Skeletal muscle tissue (tissue), 4 donors: Measurements from ENCODE around the gene ARF3. TPM values are rescaled to one million over a fixed set of nuclear protein-coding genes. Genes with fewer than 3 reads are reported as not detected.

Experiments
- H3K27ac ChIP-seq: one replicate; pipeline ENCODE4 v1.7.0; 2013; ENCODE audit warnings: mild to moderate bottlenecking, low read depth, low read length, inconsistent platforms
- H3K27me3 ChIP-seq, 3 donors: one replicate each; pipeline ENCODE4 v1.7.0; 2013; ENCODE audit warnings: low read length in 3 of 3; ENCODE audit not compliant: control insufficient read depth in 3 of 3, insufficient read depth in 3 of 3
- H3K36me3 ChIP-seq, 3 donors: one replicate each; pipeline ENCODE4 v1.7.0; 2013; ENCODE audit warnings: low read length in 3 of 3; ENCODE audit not compliant: control insufficient read depth in 3 of 3, insufficient read depth in 3 of 3
- H3K4me1 ChIP-seq, 3 donors: one replicate each; pipeline ENCODE4 v1.7.0; 2013; ENCODE audit warnings: low read length in 3 of 3, mild to moderate bottlenecking in 3 of 3; ENCODE audit not compliant: control insufficient read depth in 3 of 3, insufficient read depth in 3 of 3
- H3K4me3 ChIP-seq, 3 donors: one replicate each; pipeline ENCODE4 v1.7.0; 2013; ENCODE audit warnings: low read length in 3 of 3
- H3K9ac ChIP-seq, 3 donors: one replicate each; pipeline ENCODE4 v1.7.0; 2013; ENCODE audit warnings: low read length in 3 of 3, mild to moderate bottlenecking in 3 of 3, moderate library complexity in 2 of 3, low read depth in 1 of 3
- H3K9me3 ChIP-seq, 3 donors: one replicate each; pipeline ENCODE4 v1.7.0; 2013; ENCODE audit warnings: low read length in 3 of 3; ENCODE audit not compliant: control insufficient read depth in 3 of 3
- total RNA-seq: library from RNA; depleted of rRNA; stranded (reverse); fragments of >200 nt; gene quantifications from one replicate; pipeline ENCODE4 v1.2.3, GENCODE V29; 2014
- donor health status: Osteomylitis.

Gene ARF3
- total RNA-seq, result 19.8 TPM

GRCh38 chr12:48957141-48958048, at the start of gene ARF3:
Gene ARF3 (minus strand): TSS chr12:48957487. CDS start chr12:48941095, 16,392 bp downstream.
- H3K36me3 ChIP-seq, result peaks cover 0 to 4% (median 3%) of the 10 kb centered on the region in 3 donors
- peaks cover 15 to 27% (median 15%) of the 10 kb centered on the region in 3 donors for H3K4me1 ChIP-seq
- H3K4me3 ChIP-seq, result peak within 1 kb of the TSS; percentile 88 to 94 (median 91)
- peaks cover 0 to 7% (median 6%) of the 10 kb centered on the region in 3 donors for H3K27me3 ChIP-seq
- no peaks in the 10 kb centered on the region for H3K9me3 ChIP-seq
- H3K9ac ChIP-seq, result peak within 1 kb of the TSS; percentile 79 to 90 (median 90)
- H3K27ac ChIP-seq, result peak within 1 kb of the TSS; percentile 83

GRCh38 chr12:49000346-49000745, 43.1 kb upstream of the ARF3 start:
- Histone ChIP-seq H3K9me3 (no peaks in the 10 kb centered on the region), H3K4me1 (peaks cover 27 to 46% (median 42%) of the 10 kb centered on the region in 3 donors), H3K4me3 (peak overlapping the region; percentile 29 to 62 (median 59)), H3K9ac (peak overlapping the region; percentile 40 to 81 (median 64)), H3K27me3 (peaks cover 8 to 31% (median 14%) of the 10 kb centered on the region in 3 donors), H3K36me3 (peaks cover 38 to 44% (median 39%) of the 10 kb centered on the region in 3 donors), H3K27ac (no peak overlapping the region)

DNA sequence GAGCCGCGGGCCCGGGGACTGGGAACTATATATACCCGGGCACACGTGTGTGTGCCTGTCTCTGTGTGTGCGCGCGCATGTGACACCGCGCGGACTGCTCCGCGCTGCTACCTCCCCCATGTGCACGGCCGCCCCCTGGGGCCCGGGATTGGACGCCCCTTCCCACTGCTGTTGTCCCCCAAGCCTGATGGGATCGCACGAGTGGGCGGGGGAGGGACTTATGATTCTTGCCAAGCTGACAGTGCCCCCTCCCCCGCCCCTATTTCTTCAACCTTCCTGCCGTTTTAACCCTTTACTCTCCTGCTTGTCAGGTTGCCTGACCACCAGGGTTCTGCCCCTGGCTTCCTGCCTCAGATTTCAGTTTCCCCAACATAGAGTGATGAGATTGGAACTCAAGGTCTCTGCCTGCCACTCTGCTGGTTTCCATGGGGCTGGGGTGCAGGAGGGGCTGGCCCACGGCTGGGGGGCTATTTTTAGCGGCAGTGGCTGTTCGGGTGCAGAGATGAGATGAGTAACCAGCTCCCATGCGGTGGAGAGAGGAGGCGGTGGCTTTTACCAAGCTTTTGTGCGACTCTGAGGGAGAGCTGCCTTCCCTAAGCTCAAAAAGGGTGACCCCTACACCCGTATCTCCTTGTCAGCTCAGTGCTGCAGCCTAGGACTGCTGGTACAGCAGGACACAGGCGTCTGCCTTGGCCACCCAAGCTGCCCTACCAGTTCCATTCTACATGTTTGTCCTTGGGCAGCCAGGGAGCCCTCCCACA, 42.3 kb upstream of the ARF3 start, which contains the start of gene DDN:
TSS of gene DDN (minus strand) at position 5 of the 761 bp plus-strand sequence. CDS start 88 bp downstream, outside the sequence.
- peak within 1 kb of the TSS; percentile 75 for H3K27ac ChIP-seq
- H3K4me3 ChIP-seq, result peak within 1 kb of the TSS; percentile 64 to 76 (median 67)
- H3K27me3 ChIP-seq, result peaks cover 12 to 36% (median 19%) of the 10 kb centered on the region in 3 donors
- H3K9ac ChIP-seq, result peak within 1 kb of the TSS; percentile 40 to 81 (median 64)
- H3K4me1 ChIP-seq, result peaks cover 27 to 51% (median 47%) of the 10 kb centered on the region in 3 donors
- no peaks in the 10 kb centered on the region for H3K9me3 ChIP-seq
- H3K36me3 ChIP-seq, result peaks cover 30 to 36% (median 32%) of the 10 kb centered on the region in 3 donors

DNA sequence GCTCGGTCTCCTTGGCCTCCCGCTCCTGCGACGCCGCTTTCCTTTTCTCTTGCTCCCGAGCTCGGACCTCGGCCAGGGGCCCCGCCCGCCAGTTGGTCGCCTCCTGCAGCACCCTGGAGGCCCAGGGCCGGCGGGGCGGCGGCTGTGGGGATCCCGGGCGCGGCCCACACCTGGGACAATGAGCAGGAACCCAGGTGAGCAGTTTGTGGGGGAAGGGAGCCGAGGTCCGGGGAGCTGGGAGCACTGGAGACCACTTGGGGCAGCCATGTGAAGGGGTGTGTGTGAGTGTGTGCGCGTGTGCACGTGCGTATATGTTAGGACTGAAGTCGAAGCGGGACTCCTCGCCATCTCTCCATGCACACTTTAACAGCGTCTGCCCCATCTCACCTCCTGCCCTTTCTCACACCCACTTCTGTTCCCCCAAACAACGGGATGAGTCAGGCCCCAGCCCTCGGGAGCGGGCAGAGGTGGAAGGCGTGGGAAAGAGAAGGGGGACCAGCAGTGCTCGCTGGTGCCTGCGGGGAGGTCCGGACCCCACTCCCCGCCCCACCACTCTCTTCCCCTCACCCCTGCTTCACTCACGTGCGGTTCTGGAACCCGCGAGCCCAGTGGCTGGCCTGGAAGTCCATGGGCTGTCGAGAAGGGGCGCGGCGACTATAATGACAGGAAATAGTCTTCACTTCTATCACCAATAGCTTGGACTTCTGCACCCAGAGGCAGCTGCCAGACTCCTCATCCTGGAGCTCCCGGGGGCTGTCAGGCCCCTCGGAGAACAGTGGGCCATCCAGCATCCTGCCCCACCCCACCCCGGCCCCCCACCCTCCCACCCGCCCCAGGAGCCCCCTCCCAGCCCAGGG, 41.4 kb upstream of the ARF3 start:
- peak overlapping the region in 2 of 3 donors; percentile 36 to 69 for H3K9ac ChIP-seq
- no peak overlapping the region for H3K27ac ChIP-seq
- H3K9me3 ChIP-seq, result no peaks in the 10 kb centered on the region
- H3K4me3 ChIP-seq, result peak overlapping the region; percentile 64 to 76 (median 67)
- H3K27me3 ChIP-seq, result peaks cover 12 to 36% (median 22%) of the 10 kb centered on the region in 3 donors
- H3K36me3 ChIP-seq, result peaks cover 25 to 28% (median 27%) of the 10 kb centered on the region in 3 donors
- H3K4me1 ChIP-seq, result peaks cover 27 to 51% (median 47%) of the 10 kb centered on the region in 3 donors

DNA sequence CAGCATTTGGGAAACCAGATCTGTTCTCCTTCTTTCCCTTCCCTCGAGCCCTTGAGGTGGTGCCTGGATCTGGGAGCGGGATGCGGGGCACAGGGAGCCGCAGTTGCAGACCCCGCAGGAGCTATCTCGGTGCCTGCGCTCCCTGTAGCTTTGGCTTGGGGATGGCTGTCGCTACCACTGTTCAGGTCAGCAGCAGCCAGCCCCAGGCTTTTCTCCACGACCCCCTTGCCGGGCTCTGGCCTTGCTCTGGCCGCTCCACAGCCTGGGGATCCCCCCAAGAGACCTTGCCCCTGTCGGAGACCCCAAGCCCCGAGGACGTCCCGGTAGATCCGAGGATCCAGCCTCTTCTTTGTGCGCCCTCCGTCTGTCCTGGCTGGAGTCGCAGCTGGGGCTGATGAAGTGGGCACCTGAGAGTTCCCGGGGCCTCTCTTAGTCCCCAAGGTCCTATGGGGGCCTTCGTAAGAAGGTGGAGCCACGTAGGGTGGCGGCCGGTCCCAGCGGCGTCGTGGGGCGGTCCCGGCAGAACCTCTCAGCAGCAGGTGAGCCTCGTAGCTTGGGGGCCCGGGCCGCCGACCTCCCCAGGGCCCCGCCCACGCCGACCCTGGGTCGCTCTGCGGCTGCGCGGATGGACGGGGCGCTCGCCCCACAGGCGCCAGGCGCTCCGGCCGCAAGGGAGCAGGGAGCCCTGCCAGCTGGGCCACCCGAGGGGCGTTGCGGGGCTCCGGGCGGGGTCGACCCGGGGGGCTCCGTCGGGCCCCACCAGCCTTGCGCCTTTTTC, 40.6 kb upstream of the ARF3 start:
- H3K36me3 ChIP-seq, result peaks cover 17 to 21% (median 19%) of the 10 kb centered on the region in 3 donors

GRCh38 chr12:48996794-48997718, 39.8 kb upstream of the ARF3 start:
- Histone ChIP-seq H3K9ac (peak overlapping the region in 1 of 3 donors; percentile 62), H3K36me3 (peaks cover 8 to 12% (median 11%) of the 10 kb centered on the region in 3 donors), H3K4me1 (peaks cover 27 to 51% (median 47%) of the 10 kb centered on the region in 3 donors), H3K27me3 (peaks cover 18 to 36% (median 23%) of the 10 kb centered on the region in 3 donors), H3K27ac (no peak overlapping the region), H3K9me3 (no peaks in the 10 kb centered on the region), H3K4me3 (peak overlapping the region; percentile 30 to 49 (median 43))

More for the DNA sequence above, 40.6 kb upstream of the ARF3 start:
- Histone ChIP-seq H3K4me1 (peaks cover 27 to 51% (median 47%) of the 10 kb centered on the region in 3 donors), H3K9me3 (no peaks in the 10 kb centered on the region), H3K27me3 (peaks cover 15 to 36% (median 24%) of the 10 kb centered on the region in 3 donors), H3K4me3 (peak overlapping the region; percentile 64 to 76 (median 67)), H3K9ac (peak overlapping the region in 2 of 3 donors; percentile 32 to 69), H3K27ac (no peak overlapping the region)

DNA sequence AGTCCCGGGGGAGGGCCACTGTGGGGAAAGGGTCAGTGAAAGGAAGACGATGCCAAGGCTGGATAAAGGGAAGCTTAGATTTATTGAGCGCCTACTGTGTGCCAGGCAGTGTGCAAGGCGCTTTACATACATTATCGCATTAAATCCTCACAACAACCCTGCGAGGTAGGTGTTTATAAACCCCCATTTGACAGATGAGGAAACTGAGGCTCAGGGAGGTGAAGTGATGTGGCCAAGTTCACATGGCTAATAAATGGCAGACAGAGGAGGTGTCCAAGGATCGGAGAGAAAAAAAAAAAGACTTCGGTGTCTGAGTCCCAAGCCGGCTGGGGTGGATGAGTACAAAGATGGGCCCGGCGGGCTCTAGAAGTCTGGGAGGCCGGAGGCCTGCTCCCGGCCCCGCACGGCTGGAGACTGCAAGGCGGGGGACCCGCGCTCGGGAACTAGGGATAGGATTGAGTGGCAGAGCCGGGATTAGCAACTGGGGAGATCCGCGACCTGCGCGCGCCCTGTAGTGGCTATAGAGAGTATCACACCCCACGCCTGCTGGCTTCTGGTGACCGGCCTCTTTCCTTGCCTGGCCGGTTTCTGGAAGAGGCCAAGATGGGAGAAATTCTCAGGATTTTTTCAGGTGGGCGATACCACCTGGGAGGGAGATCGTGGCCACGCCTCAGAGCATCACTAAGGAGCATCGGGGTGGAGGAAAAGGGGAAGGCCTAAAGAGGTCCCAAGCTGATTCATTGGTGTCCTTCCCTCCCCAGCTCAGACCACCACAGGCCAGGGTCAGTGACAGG, 38.0 kb upstream of the ARF3 start:
- H3K27me3 ChIP-seq, result peaks cover 15 to 26% (median 22%) of the 10 kb centered on the region in 3 donors

More for the DNA sequence above, 38.0 kb upstream of the ARF3 start:
- H3K9me3 ChIP-seq, result no peaks in the 10 kb centered on the region
- no peaks in the 10 kb centered on the region for H3K36me3 ChIP-seq
- no peak overlapping the region for H3K27ac ChIP-seq
- H3K9ac ChIP-seq, result peak overlapping the region in 2 of 3 donors; percentile 34 to 41
- peaks cover 22 to 38% (median 34%) of the 10 kb centered on the region in 3 donors for H3K4me1 ChIP-seq
- peak overlapping the region; percentile 27 to 56 (median 43) for H3K4me3 ChIP-seq
